DOHH2 (cell line): ENCODE measurements around the gene CDKN2AIP.

Experiments
- H3F3A ChIP-seq: fragments of 200-600 bp; sonication (generic), shearing (Covaris generic); 2 replicates; pipeline ENCODE4 v1.6.0; 2016; ENCODE audit warnings: antibody characterized with exemption, mild to moderate bottlenecking; ENCODE audit not compliant: control insufficient read depth, insufficient read depth
- H3K27ac ChIP-seq: fragments of 200-600 bp; sonication (generic); 2 replicates; pipeline ENCODE4 v1.5.1; 2014; ENCODE audit warnings: low read depth, mild to moderate bottlenecking, low read length, moderate library complexity
- H3K27me3 ChIP-seq: fragments of 200-600 bp; sonication (generic); 2 replicates; pipeline ENCODE4 v1.6.1; 2014; ENCODE audit warnings: mild to moderate bottlenecking, low read length, mixed read lengths; ENCODE audit not compliant: control insufficient read depth
- H3K36me3 ChIP-seq: fragments of 200-600 bp; sonication (generic); 2 replicates; pipeline ENCODE4 v1.6.1; 2014; ENCODE audit warnings: mild to moderate bottlenecking, low read length, moderate library complexity, mixed read lengths; ENCODE audit not compliant: control insufficient read depth
- H3K4me1 ChIP-seq: fragments of 200-600 bp; sonication (generic); 2 replicates; pipeline ENCODE4 v1.6.1; 2014; ENCODE audit warnings: mild to moderate bottlenecking, low read length, mixed read lengths; ENCODE audit not compliant: control insufficient read depth
- H3K4me2 ChIP-seq: fragments of 200-600 bp; sonication (generic); 2 replicates; pipeline ENCODE4 v1.6.0; 2014; ENCODE audit warnings: mild to moderate bottlenecking, low read length, moderate library complexity
- H3K4me3 ChIP-seq: fragments of 200-600 bp; sonication (generic); 2 replicates; pipeline ENCODE4 v1.5.1; 2014; ENCODE audit warnings: mild to moderate bottlenecking, low read length, mixed read lengths
- H3K79me2 ChIP-seq: fragments of 200-600 bp; sonication (generic); 2 replicates; pipeline ENCODE4 v1.6.1; 2014; ENCODE audit warnings: mild to moderate bottlenecking, low read length, mixed read lengths; ENCODE audit not compliant: control insufficient read depth
- H3K9me2 ChIP-seq: fragments of 200-600 bp; sonication (generic); replicated peaks from 2 replicates; pipeline ENCODE4 v1.6.1; 2014; ENCODE audit warnings: mild to moderate bottlenecking, low read length, mixed read lengths; ENCODE audit not compliant: control insufficient read depth
- H3K9me3 ChIP-seq: fragments of 200-600 bp; sonication (generic); 2 replicates; pipeline ENCODE4 v1.6.1; 2014; ENCODE audit warnings: antibody characterized with exemption, low read length, mixed read lengths; ENCODE audit not compliant: control insufficient read depth, insufficient read depth
- H4K20me1 ChIP-seq: fragments of 200-600 bp; sonication (generic); 2 replicates; pipeline ENCODE4 v1.6.0; 2014; ENCODE audit warnings: low read depth, mild to moderate bottlenecking, antibody characterized with exemption, low read length, moderate library complexity; ENCODE audit not compliant: control insufficient read depth, insufficient read depth
- EZH2phosphoT487 ChIP-seq: fragments of 200-600 bp; sonication (generic); IDR thresholded peaks from 2 replicates; pipeline ENCODE4 v1.6.1; 2017; ENCODE audit warnings: borderline replicate concordance, mild to moderate bottlenecking, antibody characterized with exemption, low read length, moderate library complexity, mixed read lengths
- TF ChIP-seq, protein P1 (sequence below): fragments of 200-600 bp; sonication (generic); IDR thresholded peaks from one replicate; pipeline ENCODE4 v1.5.1; 2014; ENCODE audit warnings: antibody characterized with exemption, mild to moderate bottlenecking, low read depth, low read length; ENCODE audit not compliant: poor library complexity, severe bottlenecking

CDKN2AIP gene

GRCh38 chr4:183407128-183407585 lies 37.3 kb upstream of the CDKN2AIP start:
- TF ChIP-seq, protein P1, sequence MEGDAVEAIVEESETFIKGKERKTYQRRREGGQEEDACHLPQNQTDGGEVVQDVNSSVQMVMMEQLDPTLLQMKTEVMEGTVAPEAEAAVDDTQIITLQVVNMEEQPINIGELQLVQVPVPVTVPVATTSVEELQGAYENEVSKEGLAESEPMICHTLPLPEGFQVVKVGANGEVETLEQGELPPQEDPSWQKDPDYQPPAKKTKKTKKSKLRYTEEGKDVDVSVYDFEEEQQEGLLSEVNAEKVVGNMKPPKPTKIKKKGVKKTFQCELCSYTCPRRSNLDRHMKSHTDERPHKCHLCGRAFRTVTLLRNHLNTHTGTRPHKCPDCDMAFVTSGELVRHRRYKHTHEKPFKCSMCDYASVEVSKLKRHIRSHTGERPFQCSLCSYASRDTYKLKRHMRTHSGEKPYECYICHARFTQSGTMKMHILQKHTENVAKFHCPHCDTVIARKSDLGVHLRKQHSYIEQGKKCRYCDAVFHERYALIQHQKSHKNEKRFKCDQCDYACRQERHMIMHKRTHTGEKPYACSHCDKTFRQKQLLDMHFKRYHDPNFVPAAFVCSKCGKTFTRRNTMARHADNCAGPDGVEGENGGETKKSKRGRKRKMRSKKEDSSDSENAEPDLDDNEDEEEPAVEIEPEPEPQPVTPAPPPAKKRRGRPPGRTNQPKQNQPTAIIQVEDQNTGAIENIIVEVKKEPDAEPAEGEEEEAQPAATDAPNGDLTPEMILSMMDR: peak; percentile 93
- no peak for TF ChIP-seq EZH2phosphoT487
- H3K27ac ChIP-seq: no peak overlapping the region
- no peaks in the 10 kb centered on the region for H3K36me3 ChIP-seq
- peaks cover 3% of the 10 kb centered on the region; the same call in 1 of the 2 replicates for H3K4me1 ChIP-seq
- H3F3A ChIP-seq: no peaks in the 10 kb centered on the region
- no peaks in the 10 kb centered on the region for H4K20me1 ChIP-seq
- H3K9me3 ChIP-seq: no peaks in the 10 kb centered on the region
- H3K27me3 ChIP-seq: no peaks in the 10 kb centered on the region
- peak overlapping the region; percentile 53 for H3K4me3 ChIP-seq
- H3K4me2 ChIP-seq: peak overlapping the region; percentile 66
- no peaks in the 10 kb centered on the region for H3K79me2 ChIP-seq
- H3K9me2 ChIP-seq: no peaks in the 10 kb centered on the region

GRCh38 chr4:183407635-183408464 lies 36.6 kb upstream of the CDKN2AIP start:
- Histone ChIP-seq H3K4me2 (peak overlapping the region; percentile 66), H3K36me3 (no peaks in the 10 kb centered on the region), H4K20me1 (no peaks in the 10 kb centered on the region), H3K4me1 (peaks cover 3% of the 10 kb centered on the region; the same call in 1 of the 2 replicates), H3K27ac (no peak overlapping the region), H3F3A (no peaks in the 10 kb centered on the region), H3K27me3 (no peaks in the 10 kb centered on the region), H3K4me3 (peak overlapping the region; percentile 53; the same call in 1 of the 2 replicates), H3K79me2 (no peaks in the 10 kb centered on the region), H3K9me2 (no peaks in the 10 kb centered on the region), H3K9me3 (no peaks in the 10 kb centered on the region)
- no peak for TF ChIP-seq EZH2phosphoT487
- TF ChIP-seq, protein P1: no peak

- Histone ChIP-seq H3K36me3 (no peaks in the 10 kb centered on the region), H3K9me3 (no peaks in the 10 kb centered on the region), H3F3A (no peaks in the 10 kb centered on the region), H3K79me2 (no peaks in the 10 kb centered on the region), H3K9me2 (no peaks in the 10 kb centered on the region), H3K27ac (no peak overlapping the region), H3K4me3 (no peak overlapping the region), H3K4me1 (peaks cover 3% of the 10 kb centered on the region; the same call in 1 of the 2 replicates), H4K20me1 (no peaks in the 10 kb centered on the region), H3K4me2 (no peak overlapping the region), H3K27me3 (no peaks in the 10 kb centered on the region)
- TF ChIP-seq EZH2phosphoT487: no peak
- TF ChIP-seq, protein P1: no peak
Observed at GRCh38 chr4:183408796-183409195, 35.6 kb upstream of the CDKN2AIP start.
